ENCODE results near the gene FILIP1. TPM values are rescaled to one million over a fixed set of nuclear protein-coding genes. Genes with fewer than 3 reads are reported as not detected.

Gene FILIP1
- total and polyA plus RNA-seq, 10 of the 15 experiments (the other 5 are each of a cell fraction or from before 2014, with no cell fraction given) = 0.23 to 2.0 (median 0.44) TPM

GRCh38 chr6:75414445-75415021 is 79.1 kb downstream of the FILIP1 start:
- Histone ChIP-seq H4K20me1 (ENCODE audit: control insufficient read depth, insufficient read depth) (no peaks in the 10 kb centered on the region), H3K36me3 (ENCODE audit: control insufficient read depth in 2 of 2, insufficient read depth in 2 of 2, low read length in 1 of 2) (no peaks in the 10 kb centered on the region), H3K27ac (ENCODE audit: control insufficient read depth, insufficient read depth) (no peak overlapping the region), H3K79me2 (ENCODE audit: control insufficient read depth, insufficient read depth, low read length) (no peaks in the 10 kb centered on the region), H3K4me2 (ENCODE audit: control insufficient read depth, insufficient read depth) (no peak overlapping the region), H3K4me3 (no peak overlapping the region), H3K4me1 (ENCODE audit: control insufficient read depth, insufficient read depth, low read length) (no peaks in the 10 kb centered on the region), H2AFZ (ENCODE audit: control insufficient read depth, low read depth, low read length) (no peak overlapping the region), H3K9ac (ENCODE audit: control insufficient read depth, insufficient read depth, low read length) (no peak overlapping the region), H3K27me3 (replicated peaks in 1 of 2; ENCODE audit: control insufficient read depth in 2 of 2, insufficient read depth in 2 of 2, low read length in 1 of 2) (no peaks in the 10 kb centered on the region), H3K9me3 (replicated peaks; ENCODE audit: control insufficient read depth, insufficient read depth, low read length) (no peaks in the 10 kb centered on the region; the same call in 2 of the 3 replicates)
- RAD21 ChIA-PET (ENCODE audit: unreplicated experiment) = interaction anchor here (1.2 kb wide), 1 partner anchor 53 kb away, joined by 3 read pairs; no protein-coding TSS in a partner anchor
- WGBS (ENCODE audit: insufficient coverage, insufficient replicate concordance, low lambda C conversion rate, missing lambda C conversion rate) = 10% methylated on average over 4 of the region's 4 CpGs
- POLR2A ChIA-PET = interaction anchor here (0.7 kb wide), 2 partner anchors 10 to 138 kb away, joined by 4 read pairs; no protein-coding TSS in a partner anchor
- no peak for ATAC-seq
- intact Hi-C loops (cut with micrococcal nuclease; ENCODE audit: unreplicated experiment) = loop anchor here (5.0 kb wide), 1 partner anchor 37 kb away; no protein-coding TSS in a partner anchor
- no peak for FAIRE-seq
- in situ Hi-C loops (cut with MboI) = no loop called here
- no TSS peak for BruUV-seq (replicated peaks)
- CTCF ChIA-PET = no interaction called here
- no peak for DNase-seq (ENCODE audit: low read depth, low spot score)
- SMC1A ChIA-PET (ENCODE audit: uncharacterized antibody, unreplicated experiment) = interaction anchor here (1.7 kb wide), 1 partner anchor 32 kb away, joined by 3 read pairs; no protein-coding TSS in a partner anchor
- no peak for TF ChIP-seq SMAD1 (IDR thresholded peaks at IDR 0.05; ENCODE audit: low read depth, partially characterized antibody)
- no peak for TF ChIP-seq ZNF622 (IDR thresholded peaks at IDR 0.05)
- no peak for TF ChIP-seq NFXL1 (IDR thresholded peaks at IDR 0.05; ENCODE audit: borderline replicate concordance)
- TF ChIP-seq MTA2 (IDR thresholded peaks at IDR 0.05; ENCODE audit: low read depth) = no peak

- CTCF ChIA-PET = interaction anchor here (0.8 to 1.4 kb wide), 5 partner anchors 9 to 150 kb away, joined by 3 to 6 read pairs (median 3); no protein-coding TSS in a partner anchor
Observed at GRCh38 chr6:75412969-75413662, 80.5 kb downstream of the FILIP1 start.

More at GRCh38 chr6:75412969-75413662, 80.5 kb downstream of the FILIP1 start:
- DNase-seq (ENCODE audit: low read depth, low spot score) (no peak), FAIRE-seq (no peak), ATAC-seq (no peak)
- Histone ChIP-seq H3K79me2 (ENCODE audit: control insufficient read depth, insufficient read depth, low read length) (no peaks in the 10 kb centered on the region), H4K20me1 (ENCODE audit: control insufficient read depth, insufficient read depth) (no peaks in the 10 kb centered on the region), H3K36me3 (ENCODE audit: control insufficient read depth in 2 of 2, insufficient read depth in 2 of 2, low read length in 1 of 2) (no peaks in the 10 kb centered on the region), H3K27ac (ENCODE audit: control insufficient read depth, insufficient read depth) (no peak overlapping the region), H3K4me2 (ENCODE audit: control insufficient read depth, insufficient read depth) (no peak overlapping the region), H3K4me1 (ENCODE audit: control insufficient read depth, insufficient read depth, low read length) (no peaks in the 10 kb centered on the region), H3K9me3 (replicated peaks; ENCODE audit: control insufficient read depth, insufficient read depth, low read length) (no peaks in the 10 kb centered on the region; the same call in 2 of the 3 replicates), H3K9ac (ENCODE audit: control insufficient read depth, insufficient read depth, low read length) (no peak overlapping the region), H2AFZ (ENCODE audit: control insufficient read depth, low read depth, low read length) (no peak overlapping the region), H3K27me3 (replicated peaks in 1 of 2; ENCODE audit: control insufficient read depth in 2 of 2, insufficient read depth in 2 of 2, low read length in 1 of 2) (no peaks in the 10 kb centered on the region), H3K4me3 (no peak overlapping the region)
- intact Hi-C loops (cut with micrococcal nuclease; ENCODE audit: unreplicated experiment) (loop anchor here (5.0 kb wide), 1 partner anchor 36 kb away; no protein-coding TSS in a partner anchor), in situ Hi-C loops (cut with MboI) (no loop called here)
- RAD21 ChIA-PET (ENCODE audit: unreplicated experiment) = no interaction called here
- TF ChIP-seq, protein P1, sequence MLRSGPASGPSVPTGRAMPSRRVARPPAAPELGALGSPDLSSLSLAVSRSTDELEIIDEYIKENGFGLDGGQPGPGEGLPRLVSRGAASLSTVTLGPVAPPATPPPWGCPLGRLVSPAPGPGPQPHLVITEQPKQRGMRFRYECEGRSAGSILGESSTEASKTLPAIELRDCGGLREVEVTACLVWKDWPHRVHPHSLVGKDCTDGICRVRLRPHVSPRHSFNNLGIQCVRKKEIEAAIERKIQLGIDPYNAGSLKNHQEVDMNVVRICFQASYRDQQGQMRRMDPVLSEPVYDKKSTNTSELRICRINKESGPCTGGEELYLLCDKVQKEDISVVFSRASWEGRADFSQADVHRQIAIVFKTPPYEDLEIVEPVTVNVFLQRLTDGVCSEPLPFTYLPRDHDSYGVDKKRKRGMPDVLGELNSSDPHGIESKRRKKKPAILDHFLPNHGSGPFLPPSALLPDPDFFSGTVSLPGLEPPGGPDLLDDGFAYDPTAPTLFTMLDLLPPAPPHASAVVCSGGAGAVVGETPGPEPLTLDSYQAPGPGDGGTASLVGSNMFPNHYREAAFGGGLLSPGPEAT (IDR thresholded peaks at IDR 0.05; ENCODE audit: low read depth) = no peak
- TF ChIP-seq TARDBP (IDR thresholded peaks at IDR 0.05; ENCODE audit: borderline replicate concordance) (no peak), IKZF1 (conservative IDR thresholded peaks at IDR 0.05) (no peak)
- TF ChIP-seq, protein P2, sequence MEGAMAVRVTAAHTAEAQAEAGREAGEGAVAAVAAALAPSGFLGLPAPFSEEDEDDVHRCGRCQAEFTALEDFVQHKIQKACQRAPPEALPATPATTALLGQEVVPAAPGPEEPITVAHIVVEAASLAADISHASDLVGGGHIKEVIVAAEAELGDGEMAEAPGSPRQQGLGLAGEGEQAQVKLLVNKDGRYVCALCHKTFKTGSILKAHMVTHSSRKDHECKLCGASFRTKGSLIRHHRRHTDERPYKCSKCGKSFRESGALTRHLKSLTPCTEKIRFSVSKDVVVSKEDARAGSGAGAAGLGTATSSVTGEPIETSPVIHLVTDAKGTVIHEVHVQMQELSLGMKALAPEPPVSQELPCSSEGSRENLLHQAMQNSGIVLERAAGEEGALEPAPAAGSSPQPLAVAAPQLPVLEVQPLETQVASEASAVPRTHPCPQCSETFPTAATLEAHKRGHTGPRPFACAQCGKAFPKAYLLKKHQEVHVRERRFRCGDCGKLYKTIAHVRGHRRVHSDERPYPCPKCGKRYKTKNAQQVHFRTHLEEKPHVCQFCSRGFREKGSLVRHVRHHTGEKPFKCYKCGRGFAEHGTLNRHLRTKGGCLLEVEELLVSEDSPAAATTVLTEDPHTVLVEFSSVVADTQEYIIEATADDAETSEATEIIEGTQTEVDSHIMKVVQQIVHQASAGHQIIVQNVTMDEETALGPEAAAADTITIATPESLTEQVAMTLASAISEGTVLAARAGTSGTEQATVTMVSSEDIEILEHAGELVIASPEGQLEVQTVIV (IDR thresholded peaks at IDR 0.05; ENCODE audit: borderline replicate concordance, partially characterized antibody) = no peak
- BruUV-seq (replicated peaks) = no TSS peak
- WGBS (ENCODE audit: insufficient coverage, insufficient replicate concordance, low lambda C conversion rate, missing lambda C conversion rate) = 22% methylated on average over 3 of the region's 3 CpGs
- POLR2A ChIA-PET = interaction anchor here (1.1 kb wide), 1 partner anchor 9 kb away, joined by 3 read pairs; no protein-coding TSS in a partner anchor
- SMC1A ChIA-PET (ENCODE audit: uncharacterized antibody, unreplicated experiment) = interaction anchor here (1.0 to 1.6 kb wide), 8 partner anchors 8 to 95 kb away, joined by 3 to 7 read pairs (median 3); no protein-coding TSS in a partner anchor

All from GM12878 (cell line).